ENCODE measurements around the gene GADD45B.

DNA sequence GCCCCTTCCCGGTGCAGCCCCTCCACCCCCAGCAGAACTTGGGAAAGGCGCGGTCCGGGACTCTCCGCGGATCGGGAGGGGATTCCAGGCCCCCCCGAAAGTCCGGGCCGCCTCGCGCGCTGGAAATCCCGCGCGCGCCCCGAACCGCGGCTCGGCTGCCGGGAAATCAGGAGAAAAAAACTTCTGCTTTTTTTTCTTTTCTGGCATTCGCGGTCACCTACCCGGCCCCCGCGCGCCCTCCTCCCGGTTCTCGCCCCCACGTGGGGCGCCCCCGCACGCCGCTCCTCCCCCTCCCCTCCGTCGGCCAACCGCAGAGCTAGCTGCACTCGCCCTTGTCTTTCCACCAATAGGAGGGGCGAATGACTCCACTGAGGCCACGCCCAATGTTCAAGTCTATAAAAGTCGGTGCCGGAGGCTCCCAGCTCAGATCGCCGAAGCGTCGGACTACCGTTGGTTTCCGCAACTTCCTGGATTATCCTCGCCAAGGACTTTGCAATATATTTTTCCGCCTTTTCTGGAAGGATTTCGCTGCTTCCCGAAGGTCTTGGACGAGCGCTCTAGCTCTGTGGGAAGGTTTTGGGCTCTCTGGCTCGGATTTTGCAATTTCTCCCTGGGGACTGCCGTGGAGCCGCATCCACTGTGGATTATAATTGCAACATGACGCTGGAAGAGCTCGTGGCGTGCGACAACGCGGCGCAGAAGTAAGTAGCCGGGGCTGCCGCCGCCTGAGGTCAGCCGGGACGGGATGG is at the start of gene GADD45B:
- TF ChIP-seq ZNF530 (tag by site-specific recombination; IDR thresholded peaks at IDR 0.05; ENCODE audit: low read depth) (no peak), ZNF521 (tag by site-specific recombination; IDR thresholded peaks at IDR 0.05) (no peak), ZNF785 (tag by site-specific recombination; IDR thresholded peaks at IDR 0.05) (no peak), SP2 (tag by site-specific recombination; IDR thresholded peaks at IDR 0.05) (peak; percentile 89), KLF7 (tag by site-specific recombination; IDR thresholded peaks at IDR 0.05; ENCODE audit: borderline replicate concordance) (no peak), ZNF623 (tag by site-specific recombination; IDR thresholded peaks at IDR 0.05) (peak; percentile 32; the same call in 1 of the 2 replicates), ZNF169 (tag by site-specific recombination; IDR thresholded peaks at IDR 0.05) (no peak; the same call in 1 of the 2 replicates), ZNF433 (tag by site-specific recombination; IDR thresholded peaks at IDR 0.05; ENCODE audit: low read depth) (no peak), ZNF114 (tag by site-specific recombination; IDR thresholded peaks at IDR 0.05) (no peak)
- TF ChIP-seq, protein P1, sequence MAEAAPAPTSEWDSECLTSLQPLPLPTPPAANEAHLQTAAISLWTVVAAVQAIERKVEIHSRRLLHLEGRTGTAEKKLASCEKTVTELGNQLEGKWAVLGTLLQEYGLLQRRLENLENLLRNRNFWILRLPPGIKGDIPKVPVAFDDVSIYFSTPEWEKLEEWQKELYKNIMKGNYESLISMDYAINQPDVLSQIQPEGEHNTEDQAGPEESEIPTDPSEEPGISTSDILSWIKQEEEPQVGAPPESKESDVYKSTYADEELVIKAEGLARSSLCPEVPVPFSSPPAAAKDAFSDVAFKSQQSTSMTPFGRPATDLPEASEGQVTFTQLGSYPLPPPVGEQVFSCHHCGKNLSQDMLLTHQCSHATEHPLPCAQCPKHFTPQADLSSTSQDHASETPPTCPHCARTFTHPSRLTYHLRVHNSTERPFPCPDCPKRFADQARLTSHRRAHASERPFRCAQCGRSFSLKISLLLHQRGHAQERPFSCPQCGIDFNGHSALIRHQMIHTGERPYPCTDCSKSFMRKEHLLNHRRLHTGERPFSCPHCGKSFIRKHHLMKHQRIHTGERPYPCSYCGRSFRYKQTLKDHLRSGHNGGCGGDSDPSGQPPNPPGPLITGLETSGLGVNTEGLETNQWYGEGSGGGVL (tag by site-specific recombination; IDR thresholded peaks at IDR 0.05), result peak; percentile 84
- TF ChIP-seq, protein P2, sequence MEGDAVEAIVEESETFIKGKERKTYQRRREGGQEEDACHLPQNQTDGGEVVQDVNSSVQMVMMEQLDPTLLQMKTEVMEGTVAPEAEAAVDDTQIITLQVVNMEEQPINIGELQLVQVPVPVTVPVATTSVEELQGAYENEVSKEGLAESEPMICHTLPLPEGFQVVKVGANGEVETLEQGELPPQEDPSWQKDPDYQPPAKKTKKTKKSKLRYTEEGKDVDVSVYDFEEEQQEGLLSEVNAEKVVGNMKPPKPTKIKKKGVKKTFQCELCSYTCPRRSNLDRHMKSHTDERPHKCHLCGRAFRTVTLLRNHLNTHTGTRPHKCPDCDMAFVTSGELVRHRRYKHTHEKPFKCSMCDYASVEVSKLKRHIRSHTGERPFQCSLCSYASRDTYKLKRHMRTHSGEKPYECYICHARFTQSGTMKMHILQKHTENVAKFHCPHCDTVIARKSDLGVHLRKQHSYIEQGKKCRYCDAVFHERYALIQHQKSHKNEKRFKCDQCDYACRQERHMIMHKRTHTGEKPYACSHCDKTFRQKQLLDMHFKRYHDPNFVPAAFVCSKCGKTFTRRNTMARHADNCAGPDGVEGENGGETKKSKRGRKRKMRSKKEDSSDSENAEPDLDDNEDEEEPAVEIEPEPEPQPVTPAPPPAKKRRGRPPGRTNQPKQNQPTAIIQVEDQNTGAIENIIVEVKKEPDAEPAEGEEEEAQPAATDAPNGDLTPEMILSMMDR (tag by site-specific recombination; IDR thresholded peaks at IDR 0.05), result no peak
- TF ChIP-seq, protein P3, sequence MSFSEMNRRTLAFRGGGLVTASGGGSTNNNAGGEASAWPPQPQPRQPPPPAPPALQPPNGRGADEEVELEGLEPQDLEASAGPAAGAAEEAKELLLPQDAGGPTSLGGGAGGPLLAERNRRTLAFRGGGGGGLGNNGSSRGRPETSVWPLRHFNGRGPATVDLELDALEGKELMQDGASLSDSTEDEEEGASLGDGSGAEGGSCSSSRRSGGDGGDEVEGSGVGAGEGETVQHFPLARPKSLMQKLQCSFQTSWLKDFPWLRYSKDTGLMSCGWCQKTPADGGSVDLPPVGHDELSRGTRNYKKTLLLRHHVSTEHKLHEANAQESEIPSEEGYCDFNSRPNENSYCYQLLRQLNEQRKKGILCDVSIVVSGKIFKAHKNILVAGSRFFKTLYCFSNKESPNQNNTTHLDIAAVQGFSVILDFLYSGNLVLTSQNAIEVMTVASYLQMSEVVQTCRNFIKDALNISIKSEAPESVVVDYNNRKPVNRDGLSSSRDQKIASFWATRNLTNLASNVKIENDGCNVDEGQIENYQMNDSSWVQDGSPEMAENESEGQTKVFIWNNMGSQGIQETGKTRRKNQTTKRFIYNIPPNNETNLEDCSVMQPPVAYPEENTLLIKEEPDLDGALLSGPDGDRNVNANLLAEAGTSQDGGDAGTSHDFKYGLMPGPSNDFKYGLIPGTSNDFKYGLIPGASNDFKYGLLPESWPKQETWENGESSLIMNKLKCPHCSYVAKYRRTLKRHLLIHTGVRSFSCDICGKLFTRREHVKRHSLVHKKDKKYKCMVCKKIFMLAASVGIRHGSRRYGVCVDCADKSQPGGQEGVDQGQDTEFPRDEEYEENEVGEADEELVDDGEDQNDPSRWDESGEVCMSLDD (tag by site-specific recombination; IDR thresholded peaks at IDR 0.05), result peak; percentile 11; the same call in 1 of the 2 replicates

Measured in HEK293 (cell line).